OCI-LY7 (cell line): Measurements from ENCODE around the gene TMEM185B.

ENCODE experiments used
- CTCF ChIP-seq: fragments of 200-600 bp; sonication (generic); conservative IDR thresholded peaks from 2 replicates; pipeline ENCODE4 v1.5.1; 2014; ENCODE audit warnings: mild to moderate bottlenecking, antibody characterized with exemption, low read length, moderate library complexity, mixed read lengths
- EZH2phosphoT487 ChIP-seq: fragments of 200-600 bp; sonication (generic); IDR thresholded peaks from 2 replicates; pipeline ENCODE4 v1.6.1; 2018; ENCODE audit warnings: low read depth, borderline replicate concordance, mild to moderate bottlenecking, mixed run types, antibody characterized with exemption, low read length, moderate library complexity, mixed read lengths

GRCh38 chr2:120229341-120229740 is 6.1 kb upstream of the TMEM185B start:
- TF ChIP-seq CTCF (no peak), EZH2phosphoT487 (no peak)
